Jurkat, Clone E6-1 (cell line): ENCODE data around the gene DAZAP1.
A peak's percentile ranks its signal among the peaks of the same experiment; 100 is the strongest.

ENCODE experiments used
- DNase-seq: peaks from one replicate; pipeline ENCODE4 v3.0.0-alpha.2; 2011; ENCODE audit warnings: low read depth, low spot score
- H3K4me3 ChIP-seq: 2 replicates; pipeline ENCODE4 v1.5.1; 2011; ENCODE audit warnings: mild to moderate bottlenecking, low read length, control low read depth, moderate library complexity

The DAZAP1 gene

GRCh38 chr19:1434577-1435060, 27.2 kb downstream of the DAZAP1 start:
- no peak for DNase-seq
- no peak overlapping the region for H3K4me3 ChIP-seq

GRCh38 chr19:1435378-1435989, 28.1 kb downstream of the DAZAP1 start:
- H3K4me3 ChIP-seq: no peak overlapping the region
- DNase-seq: no peak

- no peak for DNase-seq
- peak overlapping the region; percentile 89 for H3K4me3 ChIP-seq
These were observed 30.2 kb downstream of the DAZAP1 start for GRCh38 chr19:1437609-1438008.

- DNase-seq: peak; percentile 92
- H3K4me3 ChIP-seq: peak within 1 kb of the TSS; percentile 89
These were observed 30.9 kb downstream of the DAZAP1 start, which contains the start of gene RPS15 for GRCh38 chr19:1438035-1438932. Gene RPS15 (plus strand): TSS chr19:1438396. CDS start chr19:1438426, 30 bp downstream.

- no peak for DNase-seq
- peak overlapping the region; percentile 89 for H3K4me3 ChIP-seq
These were observed 31.6 kb downstream of the DAZAP1 start for GRCh38 chr19:1438933-1439354.

GRCh38 chr19:1439525-1440417, 32.4 kb downstream of the DAZAP1 start:
- peak overlapping the region; percentile 89 for H3K4me3 ChIP-seq
- DNase-seq: peak; percentile 58

- peak overlapping the region; percentile 89 for H3K4me3 ChIP-seq
- no peak for DNase-seq
These were observed 33.0 kb downstream of the DAZAP1 start for GRCh38 chr19:1440418-1440801.

- no peak for DNase-seq
- H3K4me3 ChIP-seq: no peak overlapping the region
These were observed 33.6 kb downstream of the DAZAP1 start for GRCh38 chr19:1441022-1441426.

- no peak for DNase-seq
- no peak overlapping the region for H3K4me3 ChIP-seq
These were observed 34.5 kb downstream of the DAZAP1 start for GRCh38 chr19:1441677-1442438.

GRCh38 chr19:1445185-1445931, 38.0 kb downstream of the DAZAP1 start:
- no peak for DNase-seq
- H3K4me3 ChIP-seq: peak overlapping the region; percentile 47

GRCh38 chr19:1445932-1446712, 38.7 kb downstream of the DAZAP1 start:
- H3K4me3 ChIP-seq: no peak overlapping the region
- no peak for DNase-seq

GRCh38 chr19:1446713-1447481, 39.5 kb downstream of the DAZAP1 start:
- DNase-seq: no peak
- H3K4me3 ChIP-seq: no peak overlapping the region

GRCh38 chr19:1447504-1447903, 40.1 kb downstream of the DAZAP1 start:
- no peak overlapping the region for H3K4me3 ChIP-seq
- DNase-seq: no peak

GRCh38 chr19:1447944-1448343, 40.6 kb downstream of the DAZAP1 start:
- no peak for DNase-seq
- H3K4me3 ChIP-seq: no peak overlapping the region

GRCh38 chr19:1449467-1450442, 42.4 kb downstream of the DAZAP1 start, which contains the start of gene APC2:
Gene APC2 (plus strand): TSS chr19:1450121. CDS start chr19:1453002, 2,881 bp downstream.
- DNase-seq: no peak
- H3K4me3 ChIP-seq: no peak within 1 kb of the TSS
